PC-9 (cell line): Measurements from ENCODE around the gene KIAA1671. TPM values are rescaled to one million over a fixed set of nuclear protein-coding genes. Genes with fewer than 3 reads are reported as not detected.
"Not testable (repeated sequence)": the region's sequence is repeated elsewhere in the genome, so short reads cannot be mapped to it uniquely, and the experiment has no call there.

Experiments used
- BruUV-seq: library from RNA; stranded (reverse); fragments of 400-500 nt; replicated peaks from 2 replicates; lab custom pipeline; 2021; lab: Mats Ljungman, UMichigan
- CTCF ChIA-PET: fragments of 300-600 bp; sonication (Branson Sonifier 250); formaldehyde crosslinking; loops from one replicate; lab custom pipeline; 2022; ENCODE audit warnings: antibody characterized with exemption; lab: Charles Lee
- POLR2A ChIA-PET: fragments of 300-600 bp; sonication (Branson Sonifier 250); formaldehyde crosslinking; loops from one replicate; lab custom pipeline; 2022; ENCODE audit warnings: antibody characterized with exemption; ENCODE audit not compliant: unreplicated experiment; lab: Charles Lee
- DNase-seq, 2 experiments: peaks; one replicate each; pipeline versions ENCODE4 v3.0.0 to v3.0.0-alpha.2; 2015 to 2022; ENCODE audit warnings: mixed read lengths in 1 of 2
- H2AFZ ChIP-seq: fragments of 200-600 bp; sonication (generic); 2 replicates; pipeline ENCODE4 v1.8.1; 2017; ENCODE audit warnings: antibody characterized with exemption
- H3F3A ChIP-seq: fragments of 200-600 bp; sonication (generic); 2 replicates; pipeline ENCODE4 v1.8.1; 2017; ENCODE audit warnings: antibody characterized with exemption, mild to moderate bottlenecking, low read depth; ENCODE audit not compliant: insufficient read depth
- H3K27ac ChIP-seq: fragments of 200-600 bp; sonication (generic); 2 replicates; pipeline ENCODE4 v1.6.1; 2016; ENCODE audit warnings: mixed run types
- H3K27me3 ChIP-seq: fragments of 200-600 bp; sonication (generic); 2 replicates; pipeline ENCODE4 v1.6.1; 2016; ENCODE audit warnings: low read depth, mixed run types; ENCODE audit not compliant: insufficient read depth
- H3K36me3 ChIP-seq: fragments of 200-600 bp; sonication (generic); 2 replicates; pipeline ENCODE4 v1.6.1; 2016; ENCODE audit warnings: low read depth, mixed run types
- H3K4me1 ChIP-seq: fragments of 200-600 bp; sonication (generic); replicated peaks from 2 replicates; pipeline ENCODE4 v1.6.1; 2016; ENCODE audit warnings: mixed run types; ENCODE audit not compliant: insufficient read depth
- H3K4me2 ChIP-seq: fragments of 200-600 bp; sonication (generic); 2 replicates; pipeline ENCODE4 v1.6.1; 2017; ENCODE audit warnings: mixed run types
- H3K4me3 ChIP-seq: fragments of 200-600 bp; sonication (generic); 2 replicates; pipeline ENCODE4 v1.6.1; 2016; ENCODE audit warnings: mixed run types
- H3K79me2 ChIP-seq: fragments of 200-600 bp; sonication (generic); 2 replicates; pipeline ENCODE4 v1.6.1; 2017; ENCODE audit warnings: low read depth, mixed run types
- H3K9me2 ChIP-seq: fragments of 200-600 bp; sonication (generic); 2 replicates; pipeline ENCODE4 v1.8.1; 2017; ENCODE audit warnings: mild to moderate bottlenecking; ENCODE audit not compliant: insufficient read depth
- H3K9me3 ChIP-seq: fragments of 200-600 bp; sonication (generic); 2 replicates; pipeline ENCODE4 v1.8.1; 2016; ENCODE audit warnings: low read depth; ENCODE audit not compliant: insufficient read depth
- H4K20me1 ChIP-seq: fragments of 200-600 bp; sonication (generic); 2 replicates; pipeline ENCODE4 v1.8.1; 2017; ENCODE audit not compliant: insufficient read depth
- CTCF ChIP-seq: fragments of 200-600 bp; sonication (generic); conservative IDR thresholded peaks from 2 replicates; pipeline ENCODE4 v1.6.1; 2017; ENCODE audit warnings: mixed run types, antibody characterized with exemption, mild to moderate bottlenecking, moderate library complexity
- EZH2 ChIP-seq: fragments of 200-600 bp; sonication (generic); IDR thresholded peaks from 2 replicates; pipeline ENCODE4 v1.8.0; 2017; ENCODE audit warnings: antibody characterized with exemption, low read depth
- intact Hi-C: fragments of 100-400 bp; cut with micrococcal nuclease; formaldehyde crosslinking; loops from one replicate; pipeline ENCODE4 v1.10.0; 2022; ENCODE audit not compliant: unreplicated experiment
- total RNA-seq: library from RNA; stranded (reverse); gene quantifications from 2 replicates; pipeline ENCODE4 v1.2.3, GENCODE V29; 2021

Gene KIAA1671
- total RNA-seq, 1 experiment from 2014 or later = 44.3 TPM

- H3K36me3 ChIP-seq = no peaks in the 10 kb centered on the region
- H3K4me2 ChIP-seq = no peak overlapping the region
- no peak for DNase-seq
- no peaks in the 10 kb centered on the region for H4K20me1 ChIP-seq
- H3K79me2 ChIP-seq = no peaks in the 10 kb centered on the region
- no peak overlapping the region for H2AFZ ChIP-seq
- no peaks in the 10 kb centered on the region for H3F3A ChIP-seq
- TF ChIP-seq EZH2 (no peak), CTCF (no peak)
- H3K27me3 ChIP-seq = 0 out of 2 replicates have a peak, but pooled peaks cover 4% of the 10 kb centered on the region
- no peak overlapping the region for H3K27ac ChIP-seq
- POLR2A ChIA-PET = no interaction called here
- no TSS peak for BruUV-seq
- H3K4me3 ChIP-seq = no peak overlapping the region
- intact Hi-C loops = no loop called here
- H3K4me1 ChIP-seq = no peaks in the 10 kb centered on the region
- H3K9me3 ChIP-seq = no peaks in the 10 kb centered on the region
- H3K9me2 ChIP-seq = no peaks in the 10 kb centered on the region
- CTCF ChIA-PET = no interaction called here
Observed at GRCh38 chr22:25223269-25223850, 270.8 kb downstream of the KIAA1671 start.

GRCh38 chr22:25228822-25229221 is 276.3 kb downstream of the KIAA1671 start:
- ChIA-PET CTCF (no interaction called here), POLR2A (no interaction called here)
- no peak overlapping the region for H3K27ac ChIP-seq
- H3K4me1 ChIP-seq = no peaks in the 10 kb centered on the region
- no peak overlapping the region for H3K4me3 ChIP-seq
- H3K9me3 ChIP-seq = no peaks in the 10 kb centered on the region
- no peaks in the 10 kb centered on the region for H3F3A ChIP-seq
- no peak overlapping the region for H3K4me2 ChIP-seq
- H4K20me1 ChIP-seq = no peaks in the 10 kb centered on the region
- H3K36me3 ChIP-seq = no peaks in the 10 kb centered on the region
- H2AFZ ChIP-seq = no peak overlapping the region
- TF ChIP-seq CTCF (no peak), EZH2 (no peak)
- no TSS peak for BruUV-seq
- intact Hi-C loops = no loop called here
- H3K27me3 ChIP-seq = no peaks in the 10 kb centered on the region
- H3K9me2 ChIP-seq = no peaks in the 10 kb centered on the region
- H3K79me2 ChIP-seq = no peaks in the 10 kb centered on the region
- DNase-seq = no peak

GRCh38 chr22:25230760-25231159 is 278.2 kb downstream of the KIAA1671 start:
- H3K4me1 ChIP-seq, H3K9me3 ChIP-seq, CTCF ChIA-PET, H3K36me3 ChIP-seq, H3K79me2 ChIP-seq, H2AFZ ChIP-seq, H3K27ac ChIP-seq, H3K9me2 ChIP-seq, H3K4me3 ChIP-seq, BruUV-seq, DNase-seq, H3K27me3 ChIP-seq, H3F3A ChIP-seq, POLR2A ChIA-PET, H3K4me2 ChIP-seq, H4K20me1 ChIP-seq: not testable (repeated sequence)
- intact Hi-C loops = loop anchor here (10.0 kb wide), 3 partner anchors 124 to 1134 kb away; no protein-coding TSS in a partner anchor

GRCh38 chr22:25232301-25232700 is 279.8 kb downstream of the KIAA1671 start:
- DNase-seq = no peak
- H3K4me1 ChIP-seq = no peaks in the 10 kb centered on the region
- H3F3A ChIP-seq = no peaks in the 10 kb centered on the region
- H3K79me2 ChIP-seq = no peaks in the 10 kb centered on the region
- POLR2A ChIA-PET = no interaction called here
- no peak overlapping the region for H3K27ac ChIP-seq
- CTCF ChIA-PET = no interaction called here
- H3K27me3 ChIP-seq = peaks cover 11% of the 10 kb centered on the region; the same call in 1 of the 2 replicates
- no peak overlapping the region for H2AFZ ChIP-seq
- H4K20me1 ChIP-seq = no peaks in the 10 kb centered on the region
- H3K36me3 ChIP-seq = no peaks in the 10 kb centered on the region
- intact Hi-C loops = loop anchor here (10.0 kb wide), 3 partner anchors 122 to 1132 kb away; no protein-coding TSS in a partner anchor
- TF ChIP-seq EZH2 (no peak), CTCF (no peak)
- no peaks in the 10 kb centered on the region for H3K9me2 ChIP-seq
- no peak overlapping the region for H3K4me2 ChIP-seq
- BruUV-seq = no TSS peak
- H3K9me3 ChIP-seq = no peaks in the 10 kb centered on the region
- no peak overlapping the region for H3K4me3 ChIP-seq

GRCh38 chr22:25233706-25234105 is 281.2 kb downstream of the KIAA1671 start:
- H3K4me2 ChIP-seq, H3F3A ChIP-seq, BruUV-seq, H3K4me1 ChIP-seq, H3K27ac ChIP-seq, POLR2A ChIA-PET, H3K79me2 ChIP-seq, DNase-seq, H3K9me3 ChIP-seq, H2AFZ ChIP-seq, H3K4me3 ChIP-seq, H3K36me3 ChIP-seq, H3K9me2 ChIP-seq, H4K20me1 ChIP-seq, CTCF ChIA-PET: not testable (repeated sequence)
- peaks cover 17% of the 10 kb centered on the region; the same call in 1 of the 2 replicates for H3K27me3 ChIP-seq
- intact Hi-C loops = loop anchor here (2.0 to 10.0 kb wide), 4 partner anchors 121 to 1131 kb away; no protein-coding TSS in a partner anchor
